Prostate gland (tissue), 2 donors: ENCODE data around the gene CLEC18C. TPM values are rescaled to one million over a fixed set of nuclear protein-coding genes. Genes with fewer than 3 reads are reported as not detected.
"Not testable (repeated sequence)": the region's sequence is repeated elsewhere in the genome, so short reads cannot be mapped to it uniquely, and the experiment has no call there.

Source experiments
- DNase-seq: peaks from one replicate; pipeline ENCODE4 v3.0.0-alpha.2; 2019; ENCODE audit warnings: low spot score
- H3K27ac ChIP-seq, 2 donors: fragments of 200-600 bp; sonication (generic); 2 replicates each; pipeline ENCODE4 v1.5.1; 2017 to 2019
- H3K27me3 ChIP-seq: fragments of 200-600 bp; sonication (generic); replicated peaks from 2 replicates; pipeline ENCODE4 v1.5.1; 2019; ENCODE audit not compliant: insufficient read depth
- H3K36me3 ChIP-seq, 2 donors: fragments of 200-600 bp; sonication (generic); 1 replicate in 1 of 2; 2 replicates in 1 of 2; pipeline versions ENCODE4 v1.5.1 to v1.8.1; 2017 to 2019
- H3K4me1 ChIP-seq: fragments of 200-600 bp; sonication (generic); replicated peaks from 2 replicates; pipeline ENCODE4 v1.5.1; 2019
- H3K4me3 ChIP-seq, 2 donors: fragments of 200-600 bp; sonication (generic); 2 replicates each; pipeline ENCODE4 v1.5.1; 2017 to 2019
- H3K9me3 ChIP-seq: fragments of 200-600 bp; sonication (generic); 2 replicates; pipeline ENCODE4 v1.5.1; 2017
- POLR2A ChIP-seq: fragments of 450-650 bp; IDR thresholded peaks from one replicate; pipeline ENCODE4 v1.6.1; 2016; ENCODE audit warnings: antibody characterized with exemption, mild to moderate bottlenecking
- POLR2AphosphoS5 ChIP-seq: sonication (generic); formaldehyde crosslinking; IDR thresholded peaks from one replicate; pipeline ENCODE4 v1.6.1; 2017; ENCODE audit warnings: antibody characterized with exemption
- WGBS: methylation state at CpG from one replicate; pipeline ENCODE4 v1.1.5; 2018; 5-methylcytosine and 5-hydroxymethylcytosine counted together
- intact Hi-C: fragments of 100-400 bp; cut with DNase I; formaldehyde crosslinking; loops from one replicate; pipeline ENCODE4 v1.14.2; 2022
- total RNA-seq, 2 donors: library from RNA; depleted of rRNA; stranded (reverse); fragments of >200 nt; gene quantifications; one replicate each; pipeline ENCODE4 v1.1.0, GENCODE V29; 2016
- TF ChIP-seq, protein P1 (sequence below), 4 experiments: fragments of 200-600 bp in 2 of 4; fragments of 450-650 bp in 2 of 4; sonication (generic) in 2 of 4; IDR thresholded peaks; 1 replicate in 3 of 4; 2 replicates in 1 of 4; pipeline ENCODE4 v1.5.1; 2016 to 2019; ENCODE audit warnings: antibody characterized with exemption in 4 of 4, mild to moderate bottlenecking in 2 of 4, moderate library complexity in 2 of 4

CLEC18C gene
- total RNA-seq, 2 donors from 2014 or later, result 0.41 to 2.8 TPM

DNA sequence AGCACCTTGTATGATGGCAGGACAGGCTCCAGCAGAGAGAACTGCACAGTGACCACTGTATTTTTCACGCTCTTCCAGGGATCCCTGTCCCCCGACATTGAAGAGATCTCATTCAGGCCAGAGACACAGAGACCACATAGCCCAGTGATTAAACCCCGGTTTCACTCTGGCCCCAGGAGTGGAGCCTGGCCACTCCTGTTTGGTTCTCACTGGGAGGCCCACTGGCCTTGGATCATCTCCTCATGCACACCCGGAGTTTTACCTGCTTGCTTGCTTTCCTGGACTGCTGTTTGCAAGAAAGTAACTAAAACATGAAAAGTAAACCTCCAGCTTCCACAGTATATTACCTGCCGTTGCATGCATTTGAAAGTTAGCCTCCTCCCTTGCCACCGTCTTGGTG, 13.2 kb upstream of the CLEC18C start:
- 88% methylated on average over 6 of the region's 6 CpGs for WGBS
- Histone ChIP-seq H3K4me1 (peaks cover 2% of the 10 kb centered on the region), H3K27ac (no peak overlapping the region), H3K9me3 (no peaks in the 10 kb centered on the region), H3K4me3 (no peak overlapping the region), H3K27me3 (no peaks in the 10 kb centered on the region), H3K36me3 (peaks cover 6 to 39% of the 10 kb centered on the region in 2 donors)
- intact Hi-C loops, result no loop called here
- peak; percentile 3 for DNase-seq
- no peak for TF ChIP-seq POLR2A
- no peak for TF ChIP-seq POLR2AphosphoS5
- TF ChIP-seq, protein P1, sequence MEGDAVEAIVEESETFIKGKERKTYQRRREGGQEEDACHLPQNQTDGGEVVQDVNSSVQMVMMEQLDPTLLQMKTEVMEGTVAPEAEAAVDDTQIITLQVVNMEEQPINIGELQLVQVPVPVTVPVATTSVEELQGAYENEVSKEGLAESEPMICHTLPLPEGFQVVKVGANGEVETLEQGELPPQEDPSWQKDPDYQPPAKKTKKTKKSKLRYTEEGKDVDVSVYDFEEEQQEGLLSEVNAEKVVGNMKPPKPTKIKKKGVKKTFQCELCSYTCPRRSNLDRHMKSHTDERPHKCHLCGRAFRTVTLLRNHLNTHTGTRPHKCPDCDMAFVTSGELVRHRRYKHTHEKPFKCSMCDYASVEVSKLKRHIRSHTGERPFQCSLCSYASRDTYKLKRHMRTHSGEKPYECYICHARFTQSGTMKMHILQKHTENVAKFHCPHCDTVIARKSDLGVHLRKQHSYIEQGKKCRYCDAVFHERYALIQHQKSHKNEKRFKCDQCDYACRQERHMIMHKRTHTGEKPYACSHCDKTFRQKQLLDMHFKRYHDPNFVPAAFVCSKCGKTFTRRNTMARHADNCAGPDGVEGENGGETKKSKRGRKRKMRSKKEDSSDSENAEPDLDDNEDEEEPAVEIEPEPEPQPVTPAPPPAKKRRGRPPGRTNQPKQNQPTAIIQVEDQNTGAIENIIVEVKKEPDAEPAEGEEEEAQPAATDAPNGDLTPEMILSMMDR (IDR thresholded peaks at IDR 0.05), result no peak

DNA sequence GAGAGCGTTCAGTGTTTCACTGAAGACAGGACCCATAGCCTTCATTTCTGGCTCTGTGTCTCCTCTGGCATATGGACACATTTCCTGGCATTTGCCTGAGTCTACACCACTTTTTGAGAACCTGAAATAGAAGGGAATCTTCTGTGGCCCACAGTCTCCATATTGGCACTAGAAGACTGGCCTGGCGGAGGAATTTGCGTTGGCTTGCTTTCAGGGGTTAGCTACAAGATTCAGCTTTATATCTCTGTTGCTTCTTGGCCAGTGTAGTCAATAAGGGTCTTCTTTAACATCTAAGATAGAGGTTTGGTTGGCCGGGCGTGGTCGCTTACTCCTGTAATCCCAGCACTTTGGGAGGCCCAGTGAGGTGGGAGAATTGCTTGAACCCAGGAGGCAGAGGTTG, 12.8 kb upstream of the CLEC18C start:
- TF ChIP-seq POLR2AphosphoS5, result no peak
- TF ChIP-seq, protein P1 (IDR thresholded peaks at IDR 0.05), result no peak
- TF ChIP-seq POLR2A, result no peak
- Histone ChIP-seq H3K27ac (no peak overlapping the region), H3K4me1 (peaks cover 2% of the 10 kb centered on the region), H3K27me3 (no peaks in the 10 kb centered on the region), H3K4me3 (no peak overlapping the region), H3K9me3 (no peaks in the 10 kb centered on the region), H3K36me3 (peaks cover 6 to 39% of the 10 kb centered on the region in 2 donors)
- WGBS, result 91% methylated on average over 6 of the region's 6 CpGs
- intact Hi-C loops, result no loop called here
- peak; percentile 3 for DNase-seq

DNA sequence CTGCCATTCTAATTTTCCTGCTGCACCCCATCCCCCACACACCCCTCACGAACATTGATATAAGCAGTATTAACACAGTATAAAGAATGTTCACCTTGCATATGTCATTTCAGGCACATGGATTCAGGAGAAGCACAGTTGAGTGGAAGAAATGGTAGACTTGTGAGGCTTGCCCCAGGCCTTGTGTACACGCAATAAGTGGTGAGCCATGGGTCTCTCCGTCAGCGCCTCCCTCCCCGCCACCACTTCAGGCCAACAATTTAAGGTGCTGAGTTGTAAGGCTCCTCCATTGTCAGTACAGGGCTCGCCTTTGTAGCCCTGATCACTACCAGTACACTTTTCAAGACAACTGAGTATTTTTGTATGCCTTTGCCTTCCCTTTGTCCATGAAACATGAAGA, 12.2 kb upstream of the CLEC18C start:
- no peak for DNase-seq
- Histone ChIP-seq H3K27me3 (no peaks in the 10 kb centered on the region), H3K27ac (no peak overlapping the region), H3K4me3 (no peak overlapping the region), H3K4me1 (peaks cover 2% of the 10 kb centered on the region), H3K9me3 (no peaks in the 10 kb centered on the region), H3K36me3 (peaks cover 6 to 33% of the 10 kb centered on the region in 2 donors)
- intact Hi-C loops, result no loop called here
- WGBS, result 82% methylated on average over 6 of the region's 6 CpGs
- TF ChIP-seq POLR2AphosphoS5, result no peak
- TF ChIP-seq, protein P1 (IDR thresholded peaks at IDR 0.05), result no peak
- TF ChIP-seq POLR2A, result no peak

DNA sequence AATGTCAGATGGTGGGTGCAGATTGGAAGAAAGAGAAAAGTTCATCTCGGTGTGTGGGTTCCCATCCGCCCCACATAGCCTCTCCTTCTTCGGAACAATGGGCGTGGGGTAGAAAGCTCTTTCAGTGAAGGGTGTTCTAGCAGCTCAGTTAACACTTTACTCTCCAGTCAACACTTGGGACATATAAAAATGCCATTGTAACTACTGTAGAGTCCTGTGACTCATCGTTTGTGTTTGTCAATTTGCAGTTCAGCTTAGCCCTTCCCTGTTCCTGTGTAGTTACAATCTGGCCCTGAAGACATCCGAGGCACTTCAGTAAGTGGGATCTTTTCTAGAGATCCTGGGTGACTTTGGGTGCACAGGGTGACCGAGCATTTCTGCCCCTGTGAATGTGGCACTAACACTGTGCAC, 11.5 kb upstream of the CLEC18C start:
- 36% methylated on average over 7 of the region's 7 CpGs for WGBS
- no peak for DNase-seq
- Histone ChIP-seq H3K9me3 (no peaks in the 10 kb centered on the region), H3K27me3 (no peaks in the 10 kb centered on the region), H3K27ac (no peak overlapping the region), H3K4me3 (no peak overlapping the region), H3K4me1 (peaks cover 2% of the 10 kb centered on the region), H3K36me3 (peaks cover 6 to 26% of the 10 kb centered on the region in 2 donors)
- intact Hi-C loops, result no loop called here
- TF ChIP-seq POLR2AphosphoS5 (peak; percentile 12), POLR2A (no peak)
- TF ChIP-seq, protein P1 (IDR thresholded peaks at IDR 0.05), result no peak

DNA sequence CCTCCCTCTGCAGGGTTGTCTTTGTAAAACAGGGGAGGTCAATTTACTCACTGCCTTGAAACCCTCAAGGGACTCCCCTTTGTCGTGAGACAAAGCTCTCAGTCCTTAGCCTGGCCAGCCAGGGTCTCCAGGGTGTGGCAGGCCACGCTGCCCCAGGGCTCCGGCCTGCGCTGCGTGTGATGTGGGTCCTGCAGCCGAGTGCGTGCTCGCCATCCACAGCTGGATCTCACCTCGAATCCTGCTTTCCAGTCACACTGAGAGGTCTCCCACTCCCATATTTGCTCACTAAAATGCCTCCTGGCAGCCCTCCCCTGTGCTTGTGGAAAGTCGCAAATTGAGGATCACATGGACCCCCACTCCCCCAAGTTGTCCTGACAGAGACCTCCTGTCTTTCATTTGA, 10.0 kb upstream of the CLEC18C start:
- Histone ChIP-seq H3K36me3 (peaks cover 0 to 11% of the 10 kb centered on the region in 2 donors), H3K4me3 (no peak overlapping the region), H3K4me1 (peaks cover 2% of the 10 kb centered on the region), H3K9me3 (no peaks in the 10 kb centered on the region), H3K27me3 (no peaks in the 10 kb centered on the region), H3K27ac (no peak overlapping the region)
- 89% methylated on average over 10 of the region's 10 CpGs for WGBS
- TF ChIP-seq POLR2A (no peak), POLR2AphosphoS5 (no peak)
- TF ChIP-seq, protein P1 (IDR thresholded peaks at IDR 0.05), result no peak
- no peak for DNase-seq
- intact Hi-C loops, result no loop called here

DNA sequence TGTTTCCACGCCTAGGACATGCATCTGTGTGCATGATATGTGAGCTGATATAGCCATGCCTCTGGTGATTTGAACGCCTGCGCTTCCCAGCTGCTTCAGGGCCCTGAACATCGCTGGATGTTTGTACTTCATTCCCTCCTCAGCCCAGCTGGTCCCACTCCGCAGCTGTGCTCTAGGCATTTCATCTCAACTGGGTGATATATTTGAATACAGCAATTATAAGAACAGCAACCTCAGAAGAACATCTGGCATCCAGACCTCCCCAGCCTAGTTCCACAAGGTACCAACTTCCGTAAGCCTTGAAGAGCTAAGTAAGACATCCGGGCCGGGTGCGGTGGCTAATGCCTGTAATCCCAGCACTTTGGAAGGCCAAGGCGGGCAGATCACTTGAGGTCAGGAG, 6.9 kb upstream of the CLEC18C start:
- H3K36me3 ChIP-seq, H3K27ac ChIP-seq, intact Hi-C loops, H3K27me3 ChIP-seq, H3K4me3 ChIP-seq, H3K9me3 ChIP-seq, DNase-seq, H3K4me1 ChIP-seq: not testable (repeated sequence)
- WGBS, result no CpG with 5 or more reads among the region's 10 CpGs

DNA sequence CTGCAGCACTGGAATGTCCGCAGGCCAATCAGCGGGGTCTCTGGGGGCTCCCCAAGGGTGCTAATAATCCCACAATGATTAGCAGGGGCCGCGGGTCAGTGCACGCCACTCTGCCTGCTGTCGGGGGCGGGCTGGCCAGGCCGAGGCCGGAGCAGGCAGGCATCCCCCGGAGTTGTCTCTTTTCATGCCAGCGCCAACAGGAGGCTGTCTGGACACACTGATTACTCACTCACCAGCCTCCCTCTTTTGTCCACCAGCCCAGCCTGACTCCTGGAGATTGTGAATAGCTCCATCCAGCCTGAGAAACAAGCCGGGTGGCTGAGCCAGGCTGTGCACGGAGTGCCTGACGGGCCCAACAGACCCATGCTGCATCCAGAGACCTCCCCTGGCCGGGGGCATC, 329 bp downstream of the CLEC18C start:
- H3K4me1 ChIP-seq, H3K27me3 ChIP-seq, DNase-seq, H3K9me3 ChIP-seq, H3K27ac ChIP-seq, H3K36me3 ChIP-seq, H3K4me3 ChIP-seq, intact Hi-C loops: not testable (repeated sequence)
- 56% methylated on average over 4 of the region's 15 CpGs for WGBS
